Dedifferentiated amniotic fluid mesenchymal stem cell (primary cell): ENCODE data around the gene ATIC.
"Not testable (repeated sequence)": the region's sequence is repeated elsewhere in the genome, so short reads cannot be mapped to it uniquely, and the experiment has no call there.

Source experiments
- DNase-seq: peaks from one replicate; pipeline ENCODE4 v3.0.0-alpha.2; 2016; ENCODE audit errors: extremely low spot score

Gene ATIC

DNA sequence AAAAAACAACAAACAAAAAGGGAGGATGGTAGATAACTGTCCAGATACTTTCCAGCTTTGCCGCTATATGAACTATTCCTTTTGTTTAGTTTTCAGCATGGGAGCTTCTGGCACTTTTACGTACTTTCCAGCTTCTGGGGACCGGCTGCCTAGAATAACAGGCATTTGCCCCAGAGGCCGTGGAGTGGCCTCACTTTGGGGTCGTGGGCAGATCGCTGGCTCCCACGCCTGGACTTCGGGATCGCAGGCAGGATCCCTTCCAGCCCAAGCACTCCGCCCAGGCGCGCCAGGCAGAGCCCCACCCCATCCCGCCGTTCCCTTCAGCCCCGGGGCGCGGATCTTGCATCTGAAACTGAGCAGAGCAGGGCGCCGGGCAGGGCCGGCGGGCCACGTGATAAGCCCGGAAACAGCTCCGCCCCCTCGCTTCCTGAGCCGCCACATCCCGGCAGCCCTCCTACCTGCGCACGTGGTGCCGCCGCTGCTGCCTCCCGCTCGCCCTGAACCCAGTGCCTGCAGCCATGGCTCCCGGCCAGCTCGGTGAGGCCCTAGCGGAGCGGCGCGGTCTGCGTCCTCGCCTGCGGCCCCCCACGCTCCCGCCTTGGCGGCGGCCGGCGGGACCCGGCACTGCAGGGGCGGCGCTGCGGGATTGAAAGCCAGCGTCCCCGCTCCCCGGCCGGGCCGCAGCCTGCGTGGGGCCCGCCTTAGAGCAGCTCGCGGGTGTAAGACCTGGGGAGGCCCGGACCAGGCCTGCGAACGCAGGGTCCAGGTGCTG lies at the start of gene ATIC:
Gene ATIC (plus strand): TSS at position 435 of the 772 bp plus-strand sequence. CDS start 84 bp downstream, at position 519.
- DNase-seq, result peak; percentile 96

DNA sequence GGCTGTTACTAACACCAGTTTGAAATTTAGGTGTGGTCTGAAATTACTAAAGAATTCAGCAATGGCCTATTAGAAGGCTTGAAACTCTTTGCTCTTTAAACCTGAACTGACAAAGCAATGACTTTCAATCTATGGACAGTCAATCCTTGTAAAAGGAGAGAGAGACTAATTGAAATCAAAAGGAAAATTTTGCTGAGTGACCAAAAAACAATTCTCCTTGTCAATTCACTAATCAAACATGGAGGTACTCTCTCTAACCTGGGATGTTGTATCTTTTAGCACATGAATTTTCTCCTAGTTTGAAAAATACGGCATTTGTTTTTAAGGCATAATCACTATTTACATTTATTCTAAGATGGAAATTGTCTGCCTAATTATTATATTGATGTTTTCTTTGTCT lies 49.6 kb upstream of the ATIC start:
- DNase-seq, result no peak

DNA sequence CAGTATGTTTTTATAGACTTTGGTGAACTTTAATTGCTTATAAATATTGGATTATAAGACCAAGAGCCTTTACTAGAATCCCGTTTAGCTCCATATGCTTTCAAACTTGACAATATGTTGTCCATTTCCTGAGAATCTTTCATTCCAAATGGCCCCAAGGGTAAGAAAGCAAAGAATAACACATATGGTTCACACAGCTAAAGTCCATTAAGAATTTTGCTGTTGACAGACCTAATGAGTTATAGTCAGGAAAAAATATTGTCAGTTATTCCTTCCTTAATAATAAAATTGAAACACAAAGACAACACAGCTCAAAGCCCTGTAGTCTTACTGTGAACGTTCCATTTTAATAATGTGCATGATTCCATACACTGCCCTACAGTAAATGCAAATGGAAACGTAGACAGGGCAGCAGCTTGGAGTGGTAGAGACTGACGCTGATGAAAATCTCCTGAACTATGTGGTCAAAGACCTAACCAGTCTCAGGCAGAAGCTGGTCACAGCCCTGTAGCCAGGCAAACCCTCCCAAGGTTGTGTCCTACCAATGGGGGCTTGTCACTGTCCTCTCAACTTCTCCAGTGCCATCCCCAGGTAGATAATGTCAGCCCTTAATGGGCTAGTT lies 49.0 kb upstream of the ATIC start:
- DNase-seq, result no peak

- no peak for DNase-seq
Observed at GRCh38 chr2:215264374-215264773, 47.5 kb upstream of the ATIC start.

- DNase-seq, result peak; percentile 90
Observed at GRCh38 chr2:215269397-215270117, 42.3 kb upstream of the ATIC start.

DNA sequence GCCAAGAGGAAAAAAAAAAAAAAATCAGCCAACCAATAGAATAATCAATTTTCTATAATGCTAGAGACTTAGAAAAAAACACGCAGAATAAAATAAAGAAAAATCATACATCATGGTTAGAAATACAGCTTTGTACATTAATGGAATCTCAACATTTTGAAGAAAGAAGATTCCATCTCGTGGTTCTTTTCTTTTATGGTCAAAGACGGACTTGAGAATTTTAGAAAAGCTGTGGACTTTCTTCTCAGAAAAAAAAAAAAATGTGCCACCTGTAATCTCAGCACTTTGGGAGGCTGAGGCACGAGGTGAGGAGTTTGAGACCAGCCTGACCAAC lies 41.8 kb upstream of the ATIC start:
- no peak for DNase-seq

GRCh38 chr2:215271446-215271845 lies 40.4 kb upstream of the ATIC start:
- DNase-seq, result no peak

DNA sequence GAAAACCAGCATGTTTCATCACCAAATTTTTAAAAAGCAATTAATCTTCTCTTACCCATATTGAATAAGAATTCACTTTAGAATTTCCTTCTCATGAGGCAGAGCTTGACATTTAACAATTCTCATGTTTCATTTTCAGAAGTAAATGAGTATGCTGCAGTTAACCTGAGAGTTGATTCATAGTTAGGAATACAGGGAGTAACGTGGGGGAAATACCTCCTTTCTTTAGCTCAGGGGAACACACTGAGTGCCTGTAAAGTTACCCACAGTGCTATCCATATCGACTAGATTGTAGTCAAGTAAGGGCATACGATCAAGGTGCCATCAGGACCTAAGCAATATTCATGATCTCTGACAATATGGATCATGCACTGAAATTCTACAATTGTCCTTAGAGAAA lies 38.9 kb upstream of the ATIC start:
- no peak for DNase-seq

DNA sequence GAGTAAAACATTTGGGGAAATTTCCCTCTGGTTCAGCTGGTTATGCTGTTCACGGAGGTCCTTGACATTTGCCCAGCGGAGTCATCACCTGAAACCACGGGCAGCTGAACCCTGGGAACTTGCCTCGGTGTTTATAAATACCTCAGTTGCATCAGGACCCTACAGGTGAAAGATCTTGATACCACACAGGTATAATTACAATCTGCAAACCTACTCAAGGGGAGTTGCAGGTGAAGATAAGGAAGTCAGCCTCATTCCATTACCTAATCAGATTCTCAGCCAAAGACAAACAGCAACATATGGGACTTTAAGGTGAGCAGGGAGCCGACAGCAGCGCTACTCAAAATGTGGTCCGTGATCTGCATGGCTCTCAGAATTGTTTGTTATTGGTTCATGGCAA lies 37.0 kb upstream of the ATIC start:
- DNase-seq, result no peak

GRCh38 chr2:215275824-215276223 lies 36.0 kb upstream of the ATIC start:
- DNase-seq, result no peak

GRCh38 chr2:215277944-215278343 lies 33.9 kb upstream of the ATIC start:
- DNase-seq, result no peak

- DNase-seq, result no peak
Observed at GRCh38 chr2:215280326-215280725, 31.5 kb upstream of the ATIC start.

DNA sequence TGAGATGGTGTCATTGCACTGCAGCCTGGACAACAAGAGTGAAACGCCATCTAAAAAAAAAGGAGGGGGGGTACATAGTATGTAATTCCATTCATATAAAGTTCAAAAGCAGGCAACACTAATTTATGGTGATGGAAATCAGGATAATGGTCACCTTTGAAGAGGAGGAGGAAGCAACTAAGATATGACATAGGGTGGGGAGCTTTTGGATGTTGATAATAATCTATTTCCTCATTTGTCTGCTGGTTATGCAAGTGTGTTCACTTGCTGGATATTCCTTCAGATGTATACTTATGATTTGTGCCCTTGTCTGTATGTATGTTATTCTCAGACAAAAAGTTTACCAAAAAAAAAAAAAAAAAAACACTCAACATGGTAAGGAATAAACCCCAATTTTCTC lies 28.6 kb upstream of the ATIC start:
- DNase-seq, result no peak

DNA sequence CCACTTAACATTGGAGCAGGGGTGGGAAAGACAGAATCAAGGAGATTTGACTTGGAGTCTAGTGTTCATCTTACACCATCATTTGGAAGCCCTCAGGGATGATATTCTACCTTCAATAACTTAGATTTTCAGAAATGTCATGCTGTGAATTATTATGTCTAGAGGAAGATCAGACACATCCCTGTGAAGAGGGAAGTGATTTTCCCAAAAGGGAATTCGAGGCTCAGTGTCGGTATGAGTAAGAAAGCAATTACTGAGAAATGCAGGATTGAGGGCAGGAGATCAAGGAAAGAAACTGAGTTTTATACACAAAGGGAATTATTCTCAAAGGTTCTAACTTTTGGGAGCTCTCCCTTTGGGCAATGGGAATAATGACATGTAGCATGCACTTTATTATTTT lies 25.6 kb upstream of the ATIC start:
- DNase-seq, result no peak

GRCh38 chr2:215288112-215288815 lies 23.6 kb upstream of the ATIC start:
- DNase-seq, result no peak

- DNase-seq, result no peak
Observed at GRCh38 chr2:215290980-215291599, 20.8 kb upstream of the ATIC start.

DNA sequence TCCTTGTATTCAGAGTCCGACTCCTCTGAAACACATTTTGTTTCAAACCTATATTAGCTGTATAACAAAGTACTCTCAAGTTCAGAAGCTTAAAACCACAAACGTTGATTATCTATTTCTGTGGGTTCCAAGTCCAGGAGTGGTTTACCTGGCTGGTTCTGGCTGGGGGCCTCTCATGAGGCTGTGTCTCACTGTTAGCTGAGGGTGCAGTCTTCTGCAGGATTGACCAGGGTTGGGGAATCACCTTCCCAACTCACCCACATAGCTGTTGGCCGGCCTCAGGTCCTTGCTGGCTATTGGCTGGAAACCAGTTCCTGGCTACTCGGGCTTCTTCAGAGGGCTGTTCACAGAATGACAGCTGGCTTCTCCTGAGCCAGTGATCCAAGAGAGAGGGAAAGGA lies 18.0 kb upstream of the ATIC start:
- no peak for DNase-seq

GRCh38 chr2:215299337-215299859 lies 12.5 kb upstream of the ATIC start:
- no peak for DNase-seq

DNA sequence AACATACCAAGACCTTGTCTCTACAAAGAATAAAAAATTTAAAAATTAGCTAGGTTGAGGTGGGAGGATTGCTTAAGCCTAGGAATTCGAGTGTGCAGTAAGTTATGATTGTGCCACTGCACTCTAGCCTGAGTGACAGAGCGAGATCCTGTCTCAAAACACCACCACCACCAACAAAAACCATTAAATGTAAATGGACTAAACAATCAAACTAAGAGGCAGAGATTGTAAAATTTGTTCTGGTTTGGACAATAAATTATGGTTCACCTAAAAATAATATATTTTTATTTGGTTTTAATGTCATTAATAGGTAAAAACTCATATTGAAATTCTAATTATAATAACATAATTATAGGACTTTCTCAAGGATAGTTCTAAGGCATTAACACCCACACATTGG lies 9.9 kb upstream of the ATIC start:
- no peak for DNase-seq

GRCh38 chr2:215311259-215311624 lies 617 bp upstream of the ATIC start:
- DNase-seq, result not testable (repeated sequence)

- DNase-seq, result no peak
Observed at GRCh38 chr2:215313255-215313613, 1.4 kb downstream of the ATIC start.

GRCh38 chr2:215314896-215315295 lies 3.0 kb downstream of the ATIC start:
- no peak for DNase-seq
